ENCODE measurements around the gene ELOVL1. TPM values are rescaled to one million over a fixed set of nuclear protein-coding genes. Genes with fewer than 3 reads are reported as not detected.

Gene ELOVL1
- total RNA-seq, 2 donors from 2014 or later: 165 to 176 TPM

DNA sequence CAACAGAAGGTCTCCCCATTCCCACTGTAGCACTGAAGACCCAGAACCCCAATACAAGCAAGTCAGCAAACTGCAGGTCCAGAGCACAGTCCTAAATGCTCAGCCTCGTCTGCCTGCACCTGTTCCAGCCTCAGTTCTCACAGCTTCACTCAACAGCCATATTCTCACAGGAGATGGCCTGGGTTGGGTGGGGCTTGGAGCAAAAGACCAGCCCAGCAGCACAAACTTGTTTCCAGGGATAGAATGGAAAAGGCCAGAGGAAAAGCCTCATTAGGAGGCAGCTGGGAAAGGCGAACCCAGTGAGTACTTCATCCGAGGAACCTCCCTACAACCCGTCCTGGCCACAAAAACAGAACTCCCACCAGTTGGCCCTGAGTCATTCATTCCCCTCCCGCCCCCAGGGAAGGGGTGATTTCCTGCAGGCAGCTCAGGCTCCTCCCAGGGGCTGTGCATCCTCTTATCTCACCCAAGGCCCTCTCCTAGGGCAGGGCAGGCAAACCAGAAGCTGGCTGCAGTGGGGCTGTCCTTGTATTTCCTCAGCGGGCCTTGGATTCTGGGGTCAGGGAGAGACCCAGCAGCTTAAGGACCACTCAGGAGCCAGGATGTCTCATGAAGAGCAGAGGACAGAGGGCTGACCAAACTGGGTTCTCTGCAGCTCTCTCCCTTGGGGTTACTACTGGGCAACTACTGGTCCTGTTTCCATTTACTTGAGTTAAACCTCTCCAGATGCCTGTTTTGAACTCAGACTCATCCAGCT, 37.6 kb downstream of the ELOVL1 start:
- TF ChIP-seq, protein P1, sequence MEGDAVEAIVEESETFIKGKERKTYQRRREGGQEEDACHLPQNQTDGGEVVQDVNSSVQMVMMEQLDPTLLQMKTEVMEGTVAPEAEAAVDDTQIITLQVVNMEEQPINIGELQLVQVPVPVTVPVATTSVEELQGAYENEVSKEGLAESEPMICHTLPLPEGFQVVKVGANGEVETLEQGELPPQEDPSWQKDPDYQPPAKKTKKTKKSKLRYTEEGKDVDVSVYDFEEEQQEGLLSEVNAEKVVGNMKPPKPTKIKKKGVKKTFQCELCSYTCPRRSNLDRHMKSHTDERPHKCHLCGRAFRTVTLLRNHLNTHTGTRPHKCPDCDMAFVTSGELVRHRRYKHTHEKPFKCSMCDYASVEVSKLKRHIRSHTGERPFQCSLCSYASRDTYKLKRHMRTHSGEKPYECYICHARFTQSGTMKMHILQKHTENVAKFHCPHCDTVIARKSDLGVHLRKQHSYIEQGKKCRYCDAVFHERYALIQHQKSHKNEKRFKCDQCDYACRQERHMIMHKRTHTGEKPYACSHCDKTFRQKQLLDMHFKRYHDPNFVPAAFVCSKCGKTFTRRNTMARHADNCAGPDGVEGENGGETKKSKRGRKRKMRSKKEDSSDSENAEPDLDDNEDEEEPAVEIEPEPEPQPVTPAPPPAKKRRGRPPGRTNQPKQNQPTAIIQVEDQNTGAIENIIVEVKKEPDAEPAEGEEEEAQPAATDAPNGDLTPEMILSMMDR (IDR thresholded peaks at IDR 0.05): no peak
- H3K4me3 ChIP-seq: no peak overlapping the region
- no peak for DNase-seq
- no peak overlapping the region for H3K27ac ChIP-seq
- no peaks in the 10 kb centered on the region for H3K36me3 ChIP-seq
- intact Hi-C loops (cut with DNase I): no loop called here
- no peaks in the 10 kb centered on the region for H3K4me1 ChIP-seq
- no peaks in the 10 kb centered on the region for H3K9me3 ChIP-seq
- H3K27me3 ChIP-seq: no peaks in the 10 kb centered on the region
- no peak overlapping the region for H3K9ac ChIP-seq (ENCODE audit: low read depth in 2 of 2, low read length in 2 of 2)

DNA sequence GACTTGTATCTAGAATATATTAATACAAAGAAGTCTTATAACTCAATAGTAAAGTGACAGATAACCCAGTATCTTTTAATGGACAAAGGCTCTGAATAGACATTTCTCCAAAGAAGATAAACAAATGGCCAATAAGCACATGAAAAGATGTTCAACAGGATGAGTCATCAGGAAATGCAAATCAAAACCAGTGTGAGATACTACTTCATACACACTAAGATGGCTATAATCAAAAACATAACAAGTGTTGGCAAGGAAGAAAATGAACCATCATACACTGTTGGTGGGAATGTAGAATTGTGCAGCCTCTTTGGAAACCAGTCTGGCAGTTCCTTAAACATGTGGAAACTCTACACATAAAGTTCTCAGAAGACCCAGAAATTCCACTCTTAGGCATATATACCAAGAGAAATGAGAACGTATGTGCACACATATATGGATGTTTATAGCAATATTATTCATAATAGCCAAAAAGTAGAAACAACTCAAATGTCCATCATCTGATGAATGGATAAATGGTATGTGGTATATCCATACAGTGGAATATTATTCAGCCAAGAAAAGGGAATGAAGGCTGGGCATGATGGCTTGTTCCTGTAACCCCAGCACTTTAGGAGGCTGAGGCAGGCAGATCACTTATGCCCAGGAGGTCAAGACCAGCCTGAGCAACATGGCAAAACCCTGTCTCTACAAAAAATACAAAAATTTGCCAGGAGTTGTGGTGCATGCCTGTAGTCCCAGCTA, 40.1 kb downstream of the ELOVL1 start:
- no peak overlapping the region for H3K9ac ChIP-seq (ENCODE audit: low read depth in 2 of 2, low read length in 2 of 2)
- no peaks in the 10 kb centered on the region for H3K9me3 ChIP-seq
- no peaks in the 10 kb centered on the region for H3K4me1 ChIP-seq
- no peak overlapping the region for H3K4me3 ChIP-seq
- no peaks in the 10 kb centered on the region for H3K36me3 ChIP-seq
- no peak overlapping the region for H3K27ac ChIP-seq
- TF ChIP-seq, protein P1 (IDR thresholded peaks at IDR 0.05): no peak
- H3K27me3 ChIP-seq: no peaks in the 10 kb centered on the region
- intact Hi-C loops (cut with DNase I): no loop called here
- DNase-seq: no peak

DNA sequence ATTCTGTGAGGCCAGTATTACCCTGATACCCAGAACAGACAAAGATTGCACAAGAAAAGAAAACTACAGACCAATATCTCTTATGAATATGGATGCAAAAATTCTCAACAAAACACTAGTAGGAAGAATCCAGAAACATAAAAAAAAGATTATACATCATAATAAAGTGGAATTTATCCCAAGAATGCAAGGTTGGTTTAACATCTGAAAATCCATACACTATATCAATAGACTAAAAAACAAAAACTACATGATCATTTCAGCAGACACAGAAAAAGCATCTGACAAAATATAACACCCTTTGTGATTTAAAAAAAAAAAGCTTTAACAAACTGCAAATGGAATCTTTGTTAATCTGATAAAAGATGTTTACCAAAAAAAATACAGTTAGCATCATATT, 42.4 kb downstream of the ELOVL1 start:
- TF ChIP-seq, protein P1 (IDR thresholded peaks at IDR 0.05): no peak
- H3K4me1 ChIP-seq: no peaks in the 10 kb centered on the region
- no peak overlapping the region for H3K9ac ChIP-seq (ENCODE audit: low read depth in 2 of 2, low read length in 2 of 2)
- H3K9me3 ChIP-seq: no peaks in the 10 kb centered on the region
- H3K27ac ChIP-seq: no peak overlapping the region
- DNase-seq: no peak
- intact Hi-C loops (cut with DNase I): no loop called here
- no peaks in the 10 kb centered on the region for H3K27me3 ChIP-seq
- no peaks in the 10 kb centered on the region for H3K36me3 ChIP-seq
- H3K4me3 ChIP-seq: no peak overlapping the region

DNA sequence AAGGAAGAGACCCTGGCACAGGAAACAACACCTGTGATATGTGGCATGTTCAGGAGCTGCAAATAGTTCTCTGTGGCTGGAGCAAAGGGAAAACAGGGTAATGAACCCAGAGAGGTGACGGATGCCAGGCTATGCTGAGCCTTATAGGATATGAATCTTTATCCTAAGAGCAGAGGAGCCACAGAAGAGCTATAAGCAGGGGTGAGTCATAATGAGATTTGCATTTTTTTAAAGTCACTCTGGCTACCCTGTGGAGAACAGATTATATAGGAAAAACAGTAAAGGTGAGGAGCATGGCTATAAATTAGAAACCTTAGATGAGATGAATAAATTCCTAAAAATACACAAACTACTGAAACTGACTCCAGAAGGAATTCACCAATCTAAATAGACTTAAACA, 43.0 kb downstream of the ELOVL1 start:
- H3K27ac ChIP-seq: no peak overlapping the region
- H3K36me3 ChIP-seq: no peaks in the 10 kb centered on the region
- H3K9ac ChIP-seq (ENCODE audit: low read depth in 2 of 2, low read length in 2 of 2): no peak overlapping the region
- H3K4me1 ChIP-seq: no peaks in the 10 kb centered on the region
- no peak overlapping the region for H3K4me3 ChIP-seq
- TF ChIP-seq, protein P1 (IDR thresholded peaks at IDR 0.05): no peak
- no peak for DNase-seq
- no peaks in the 10 kb centered on the region for H3K9me3 ChIP-seq
- intact Hi-C loops (cut with DNase I): no loop called here
- H3K27me3 ChIP-seq: no peaks in the 10 kb centered on the region

DNA sequence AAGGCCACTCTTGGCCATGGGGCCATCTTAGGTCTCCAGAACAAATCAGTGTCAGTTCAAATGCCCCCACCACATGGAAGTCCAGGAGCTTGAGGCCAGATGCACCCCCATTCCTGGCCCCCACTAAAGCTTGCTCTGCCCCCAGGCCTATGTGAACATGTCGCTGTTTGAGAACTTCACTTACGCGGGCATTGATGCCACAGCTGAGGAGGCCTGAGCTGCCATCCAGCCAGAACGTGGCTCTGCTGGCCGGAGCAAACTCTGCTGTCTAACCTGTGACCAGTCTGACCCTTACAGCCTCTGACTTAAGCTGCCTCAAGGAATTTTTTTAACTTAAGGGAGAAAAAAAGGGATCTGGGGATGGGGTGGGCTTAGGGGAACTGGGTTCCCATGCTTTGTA, 45.3 kb downstream of the ELOVL1 start:
- no peak for DNase-seq
- intact Hi-C loops (cut with DNase I): no loop called here
- H3K27ac ChIP-seq: no peak overlapping the region

More for the DNA sequence above, 45.3 kb downstream of the ELOVL1 start:
- Histone ChIP-seq H3K36me3 (no peaks in the 10 kb centered on the region), H3K4me3 (no peak overlapping the region), H3K4me1 (no peaks in the 10 kb centered on the region), H3K9me3 (no peaks in the 10 kb centered on the region), H3K27me3 (no peaks in the 10 kb centered on the region), H3K9ac (ENCODE audit: low read depth in 2 of 2, low read length in 2 of 2) (no peak overlapping the region)
- TF ChIP-seq, protein P1 (IDR thresholded peaks at IDR 0.05): no peak
